HG03108 (cell line): ENCODE data around the gene TNFSF11.
"Not testable (repeated sequence)": the region's sequence is repeated elsewhere in the genome, so short reads cannot be mapped to it uniquely, and the experiment has no call there.

Experiments used
- ATAC-seq: cut with Tn5 transposase; IDR thresholded peaks from one replicate; pipeline ENCODE4 v1.9.1; 2021; ENCODE audit warnings: moderate library complexity; ENCODE audit not compliant: unreplicated experiment

TNFSF11 gene

GRCh38 chr13:42559573-42560218 lies 14.3 kb upstream of the TNFSF11 start:
- ATAC-seq = not testable (repeated sequence)

- not testable (repeated sequence) for ATAC-seq
Observed at GRCh38 chr13:42560320-42560719, 13.6 kb upstream of the TNFSF11 start.

- ATAC-seq = no peak
Observed at GRCh38 chr13:42561752-42562467, 12.0 kb upstream of the TNFSF11 start.

- ATAC-seq = no peak
Observed at GRCh38 chr13:42567906-42568305, 6.0 kb upstream of the TNFSF11 start.

GRCh38 chr13:42569576-42570344 lies 4.2 kb upstream of the TNFSF11 start:
- no peak for ATAC-seq

GRCh38 chr13:42571895-42572294 lies 2.1 kb upstream of the TNFSF11 start:
- no peak for ATAC-seq

GRCh38 chr13:42574435-42575311 lies 721 bp downstream of the TNFSF11 start:
- ATAC-seq = peak; percentile 54

GRCh38 chr13:42575938-42576337 lies 2.0 kb downstream of the TNFSF11 start:
- no peak for ATAC-seq

GRCh38 chr13:42577538-42577937 lies 3.6 kb downstream of the TNFSF11 start:
- no peak for ATAC-seq

GRCh38 chr13:42580644-42581043 lies 6.7 kb downstream of the TNFSF11 start:
- no peak for ATAC-seq

GRCh38 chr13:42581427-42581826 lies 7.5 kb downstream of the TNFSF11 start:
- ATAC-seq = no peak

GRCh38 chr13:42591602-42592001 lies 17.6 kb downstream of the TNFSF11 start:
- no peak for ATAC-seq

- no peak for ATAC-seq
Observed at GRCh38 chr13:42592915-42593900, 19.3 kb downstream of the TNFSF11 start.

- ATAC-seq = peak; percentile 66
Observed at GRCh38 chr13:42594481-42595252, 20.7 kb downstream of the TNFSF11 start.

GRCh38 chr13:42595253-42595571 lies 21.3 kb downstream of the TNFSF11 start:
- ATAC-seq = no peak

- ATAC-seq = no peak
Observed at GRCh38 chr13:42597505-42597904, 23.6 kb downstream of the TNFSF11 start.

GRCh38 chr13:42600943-42601342 lies 27.0 kb downstream of the TNFSF11 start:
- no peak for ATAC-seq

GRCh38 chr13:42602906-42603305 lies 29.0 kb downstream of the TNFSF11 start:
- ATAC-seq = no peak

- ATAC-seq = no peak
Observed at GRCh38 chr13:42603571-42603970, 29.6 kb downstream of the TNFSF11 start.
